ENCODE results near the gene PIK3R4. TPM values are rescaled to one million over a fixed set of nuclear protein-coding genes. Genes with fewer than 3 reads are reported as not detected.
A peak's percentile ranks its signal among the peaks of the same experiment; 100 is the strongest.

The PIK3R4 gene
- total RNA-seq, 6 experiments from 2014 or later = 21.3 to 28.3 (median 22.9) TPM

GRCh38 chr3:130712718-130713423 is 33.8 kb downstream of the PIK3R4 start:
- H3K27me3 Mint-ChIP-seq (ENCODE audit: insufficient read depth) = no peaks in the 10 kb centered on the region
- peaks cover 41% of the 10 kb centered on the region for H3K4me1 Mint-ChIP-seq (ENCODE audit: low read depth)
- no peak overlapping the region for H3K27ac Mint-ChIP-seq
- DNase-seq = no peak
- peaks cover 22% of the 10 kb centered on the region for H3K36me3 Mint-ChIP-seq (ENCODE audit: low read depth)
- TF ChIP-seq CTCF (IDR thresholded peaks at IDR 0.05) = no peak
- H3K9me3 Mint-ChIP-seq = no peaks in the 10 kb centered on the region
- H3K4me3 Mint-ChIP-seq = no peak overlapping the region

- no peak overlapping the region for H3K27ac Mint-ChIP-seq
- H3K4me1 Mint-ChIP-seq (ENCODE audit: low read depth) = peaks cover 41% of the 10 kb centered on the region
- peaks cover 27% of the 10 kb centered on the region for H3K36me3 Mint-ChIP-seq (ENCODE audit: low read depth)
- H3K4me3 Mint-ChIP-seq = no peak overlapping the region
- no peaks in the 10 kb centered on the region for H3K27me3 Mint-ChIP-seq (ENCODE audit: insufficient read depth)
- no peak for DNase-seq
- no peaks in the 10 kb centered on the region for H3K9me3 Mint-ChIP-seq
- TF ChIP-seq CTCF (IDR thresholded peaks at IDR 0.05) = no peak
Observed at GRCh38 chr3:130711565-130712324, 34.9 kb downstream of the PIK3R4 start.

- Mint-ChIP-seq H3K4me3 (no peak overlapping the region), H3K27ac (peak overlapping the region; percentile 37), H3K36me3 (ENCODE audit: low read depth) (peaks cover 14% of the 10 kb centered on the region), H3K9me3 (no peaks in the 10 kb centered on the region), H3K27me3 (ENCODE audit: insufficient read depth) (no peaks in the 10 kb centered on the region), H3K4me1 (ENCODE audit: low read depth) (peaks cover 41% of the 10 kb centered on the region)
- peak; percentile 38 for DNase-seq
- no peak for TF ChIP-seq CTCF (IDR thresholded peaks at IDR 0.05)
Observed at GRCh38 chr3:130709671-130710070, 37.0 kb downstream of the PIK3R4 start.

GRCh38 chr3:130707902-130708601 is 38.6 kb downstream of the PIK3R4 start:
- no peak overlapping the region for H3K4me3 Mint-ChIP-seq
- H3K27ac Mint-ChIP-seq = peak overlapping the region; percentile 14; the same call in 1 of the 2 replicates
- no peak for TF ChIP-seq CTCF (IDR thresholded peaks at IDR 0.05)
- no peaks in the 10 kb centered on the region for H3K27me3 Mint-ChIP-seq (ENCODE audit: insufficient read depth)
- H3K9me3 Mint-ChIP-seq = no peaks in the 10 kb centered on the region
- DNase-seq = no peak
- peaks cover 41% of the 10 kb centered on the region for H3K4me1 Mint-ChIP-seq (ENCODE audit: low read depth)
- peaks cover 17% of the 10 kb centered on the region for H3K36me3 Mint-ChIP-seq (ENCODE audit: low read depth)

- H3K4me3 Mint-ChIP-seq = no peak overlapping the region
- no peaks in the 10 kb centered on the region for H3K27me3 Mint-ChIP-seq (ENCODE audit: insufficient read depth)
- no peak for TF ChIP-seq CTCF (IDR thresholded peaks at IDR 0.05)
Observed at GRCh38 chr3:130705501-130705900, 41.1 kb downstream of the PIK3R4 start.

More at GRCh38 chr3:130705501-130705900, 41.1 kb downstream of the PIK3R4 start:
- DNase-seq = no peak
- Mint-ChIP-seq H3K27ac (no peak overlapping the region), H3K36me3 (ENCODE audit: low read depth) (peaks cover 20% of the 10 kb centered on the region), H3K9me3 (no peaks in the 10 kb centered on the region), H3K4me1 (ENCODE audit: low read depth) (peaks cover 24% of the 10 kb centered on the region)

All from HFFc6 (cell line).